Astrocyte (in vitro differentiated cells and primary cell): ENCODE data around the gene ZNF324B. TPM values are rescaled to one million over a fixed set of nuclear protein-coding genes. Genes with fewer than 3 reads are reported as not detected.
"Not testable (repeated sequence)": the region's sequence is repeated elsewhere in the genome, so short reads cannot be mapped to it uniquely, and the experiment has no call there.

ENCODE experiments used
- DNase-seq: peaks from one replicate; pipeline ENCODE4 v3.0.0-alpha.2; 2010; ENCODE audit warnings: low read depth
- FAIRE-seq: peaks from 2 replicates; lab custom pipeline; 2011; peaks lifted over from hg19 to GRCh38; lab: Jason Lieb, UNC
- H2AFZ ChIP-seq: 2 replicates; pipeline ENCODE4 v1.6.0; 2012; ENCODE audit warnings: low read depth, low read length, inconsistent platforms
- H3K27ac ChIP-seq: 2 replicates; pipeline ENCODE4 v1.5.1; 2011; ENCODE audit warnings: low read depth, low read length, inconsistent platforms
- H3K27me3 ChIP-seq: 2 replicates; pipeline ENCODE4 v1.6.0; 2011; ENCODE audit warnings: low read length, inconsistent platforms; ENCODE audit not compliant: insufficient read depth
- H3K36me3 ChIP-seq: 2 replicates; pipeline ENCODE4 v1.5.1; 2011; ENCODE audit warnings: low read length, inconsistent platforms; ENCODE audit not compliant: insufficient read depth
- H3K4me1 ChIP-seq: 2 replicates; pipeline ENCODE4 v1.5.1; 2011; ENCODE audit warnings: low read length, inconsistent platforms; ENCODE audit not compliant: insufficient read depth
- H3K4me2 ChIP-seq: 2 replicates; pipeline ENCODE4 v1.6.0; 2012; ENCODE audit warnings: low read length, inconsistent platforms
- H3K4me3 ChIP-seq: 2 replicates; pipeline ENCODE4 v1.5.1; 2011; ENCODE audit warnings: low read depth, mild to moderate bottlenecking, low read length, inconsistent platforms; ENCODE audit not compliant: insufficient read depth
- H3K79me2 ChIP-seq: 2 replicates; pipeline ENCODE4 v1.6.0; 2012; ENCODE audit warnings: mild to moderate bottlenecking, low read length, inconsistent platforms; ENCODE audit not compliant: insufficient read depth
- H3K9ac ChIP-seq: 2 replicates; pipeline ENCODE4 v1.6.0; 2012; ENCODE audit warnings: mild to moderate bottlenecking, low read length, inconsistent platforms
- H3K9me3 ChIP-seq: 2 replicates; pipeline ENCODE4 v1.5.1; 2012; ENCODE audit warnings: low read depth, mild to moderate bottlenecking, low read length, inconsistent platforms; ENCODE audit not compliant: insufficient read depth
- H4K20me1 ChIP-seq: 2 replicates; pipeline ENCODE4 v1.6.0; 2012; ENCODE audit warnings: low read length, inconsistent platforms; ENCODE audit not compliant: insufficient read depth
- H3K27ac Mint-ChIP-seq: one replicate; pipeline ENCODE4 v1.8.0; 2021; ENCODE audit warnings: mild to moderate bottlenecking, mixed read lengths; ENCODE audit not compliant: unreplicated experiment
- H3K27me3 Mint-ChIP-seq: one replicate; pipeline ENCODE4 v1.8.0; 2021; ENCODE audit warnings: low read depth, mixed read lengths; ENCODE audit not compliant: unreplicated experiment
- H3K36me3 Mint-ChIP-seq: one replicate; pipeline ENCODE4 v1.8.0; 2021; ENCODE audit warnings: low read depth, mixed read lengths; ENCODE audit not compliant: unreplicated experiment
- H3K4me1 Mint-ChIP-seq: one replicate; pipeline ENCODE4 v1.8.0; 2021; ENCODE audit warnings: low read depth, mixed read lengths; ENCODE audit not compliant: unreplicated experiment
- H3K4me3 Mint-ChIP-seq: one replicate; pipeline ENCODE4 v1.8.0; 2021; ENCODE audit warnings: mild to moderate bottlenecking, moderate library complexity, mixed read lengths; ENCODE audit not compliant: unreplicated experiment
- H3K9me3 Mint-ChIP-seq: one replicate; pipeline ENCODE4 v1.8.0; 2021; ENCODE audit warnings: mild to moderate bottlenecking, mixed read lengths; ENCODE audit not compliant: unreplicated experiment
- EZH2 ChIP-seq: IDR thresholded peaks from 2 replicates; pipeline ENCODE4 v1.6.1; 2012; ENCODE audit warnings: mild to moderate bottlenecking, low read length, inconsistent platforms; ENCODE audit not compliant: insufficient read depth
- total RNA-seq: library from RNA; stranded (reverse); gene quantifications from 2 replicates; pipeline ENCODE4 v1.2.1, GENCODE V29; 2021
- TF ChIP-seq, protein P1 (sequence below): IDR thresholded peaks from 2 replicates; pipeline ENCODE4 v1.5.1; 2011; ENCODE audit warnings: low read depth, mild to moderate bottlenecking, inconsistent platforms, low read length, moderate library complexity; ENCODE audit not compliant: insufficient read depth

The ZNF324B gene
- total RNA-seq, 1 donor from 2014 or later = 4.9 TPM

DNA sequence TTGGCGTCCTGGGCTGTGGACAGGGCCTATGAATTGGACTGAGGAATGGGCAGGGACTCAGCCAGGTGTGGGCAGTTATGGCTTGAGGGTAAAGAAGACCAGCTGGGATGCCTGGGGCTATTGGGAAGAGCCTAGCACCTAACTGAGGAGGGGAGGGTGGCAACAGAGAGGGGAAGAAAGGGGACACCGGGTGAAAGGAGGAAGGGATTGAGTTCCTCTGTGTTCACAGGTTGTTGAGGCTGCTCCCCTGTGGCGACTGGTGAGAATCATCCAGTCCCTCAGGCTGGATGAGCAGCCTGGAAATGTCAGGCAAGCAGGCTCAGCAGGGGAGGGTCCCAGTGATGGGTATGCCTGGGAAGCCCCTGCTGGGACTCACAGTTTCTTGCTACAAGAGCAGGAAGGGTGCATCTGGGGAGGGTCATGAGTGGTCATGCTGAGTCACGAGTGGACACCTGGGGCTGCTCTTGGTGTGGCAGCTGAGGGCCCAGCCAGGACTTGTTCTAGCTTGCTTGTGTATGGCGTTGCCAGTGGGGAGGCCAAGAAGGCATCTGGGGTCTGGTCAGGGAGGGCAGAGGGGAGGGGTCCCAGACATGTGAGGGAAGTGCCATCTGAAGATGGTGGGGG, 16.9 kb downstream of the ZNF324B start:
- Histone ChIP-seq H3K4me3 (no peak overlapping the region), H3K79me2 (peaks cover 27% of the 10 kb centered on the region), H3K36me3 (peaks cover 9% of the 10 kb centered on the region), H3K27me3 (no peaks in the 10 kb centered on the region), H4K20me1 (peaks cover 35% of the 10 kb centered on the region), H3K27ac (no peak overlapping the region), H3K9ac (peak overlapping the region; percentile 39), H3K4me1 (peaks cover 10% of the 10 kb centered on the region), H3K9me3 (no peaks in the 10 kb centered on the region), H3K4me2 (peak overlapping the region; percentile 91), H2AFZ (no peak overlapping the region)
- Mint-ChIP-seq H3K4me1 (peaks cover 13% of the 10 kb centered on the region), H3K9me3 (no peaks in the 10 kb centered on the region), H3K4me3 (peak overlapping the region; percentile 90), H3K27me3 (peaks cover 2% of the 10 kb centered on the region), H3K27ac (peak overlapping the region; percentile 78), H3K36me3 (peaks cover 17% of the 10 kb centered on the region)
- TF ChIP-seq, protein P1, sequence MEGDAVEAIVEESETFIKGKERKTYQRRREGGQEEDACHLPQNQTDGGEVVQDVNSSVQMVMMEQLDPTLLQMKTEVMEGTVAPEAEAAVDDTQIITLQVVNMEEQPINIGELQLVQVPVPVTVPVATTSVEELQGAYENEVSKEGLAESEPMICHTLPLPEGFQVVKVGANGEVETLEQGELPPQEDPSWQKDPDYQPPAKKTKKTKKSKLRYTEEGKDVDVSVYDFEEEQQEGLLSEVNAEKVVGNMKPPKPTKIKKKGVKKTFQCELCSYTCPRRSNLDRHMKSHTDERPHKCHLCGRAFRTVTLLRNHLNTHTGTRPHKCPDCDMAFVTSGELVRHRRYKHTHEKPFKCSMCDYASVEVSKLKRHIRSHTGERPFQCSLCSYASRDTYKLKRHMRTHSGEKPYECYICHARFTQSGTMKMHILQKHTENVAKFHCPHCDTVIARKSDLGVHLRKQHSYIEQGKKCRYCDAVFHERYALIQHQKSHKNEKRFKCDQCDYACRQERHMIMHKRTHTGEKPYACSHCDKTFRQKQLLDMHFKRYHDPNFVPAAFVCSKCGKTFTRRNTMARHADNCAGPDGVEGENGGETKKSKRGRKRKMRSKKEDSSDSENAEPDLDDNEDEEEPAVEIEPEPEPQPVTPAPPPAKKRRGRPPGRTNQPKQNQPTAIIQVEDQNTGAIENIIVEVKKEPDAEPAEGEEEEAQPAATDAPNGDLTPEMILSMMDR = no peak
- TF ChIP-seq EZH2 = no peak
- DNase-seq (no peak), FAIRE-seq (no peak)

- TF ChIP-seq EZH2 = no peak
- TF ChIP-seq, protein P1 = no peak
- Histone ChIP-seq H4K20me1 (peaks cover 46% of the 10 kb centered on the region), H3K36me3 (peaks cover 9% of the 10 kb centered on the region), H3K9ac (no peak overlapping the region), H3K79me2 (peaks cover 27% of the 10 kb centered on the region), H3K4me1 (peaks cover 21% of the 10 kb centered on the region), H3K4me2 (no peak overlapping the region), H3K27ac (no peak overlapping the region), H3K27me3 (no peaks in the 10 kb centered on the region), H3K4me3 (no peak overlapping the region), H3K9me3 (no peaks in the 10 kb centered on the region), H2AFZ (no peak overlapping the region)
- peaks cover 2% of the 10 kb centered on the region for H3K27me3 Mint-ChIP-seq
- H3K4me1 Mint-ChIP-seq = peaks cover 24% of the 10 kb centered on the region
- peaks cover 22% of the 10 kb centered on the region for H3K36me3 Mint-ChIP-seq
- DNase-seq (no peak), FAIRE-seq (no peak)
- H3K9me3 Mint-ChIP-seq = no peaks in the 10 kb centered on the region
- no peak overlapping the region for H3K27ac Mint-ChIP-seq
- H3K4me3 Mint-ChIP-seq = no peak overlapping the region
Observed at GRCh38 chr19:58469241-58470013, 18.0 kb downstream of the ZNF324B start.

GRCh38 chr19:58470837-58471543, 19.6 kb downstream of the ZNF324B start:
- H3K27ac Mint-ChIP-seq = not testable (repeated sequence)

More at GRCh38 chr19:58470837-58471543, 19.6 kb downstream of the ZNF324B start:
- DNase-seq, H3K4me2 ChIP-seq, H3K4me3 Mint-ChIP-seq, H3K4me3 ChIP-seq, H3K9ac ChIP-seq, H3K27ac ChIP-seq, FAIRE-seq, H3K36me3 ChIP-seq, H3K9me3 ChIP-seq, H2AFZ ChIP-seq, H3K27me3 ChIP-seq, H3K9me3 Mint-ChIP-seq, H3K27me3 Mint-ChIP-seq: not testable (repeated sequence)
- Histone ChIP-seq H4K20me1 (peaks cover 47% of the 10 kb centered on the region), H3K4me1 (peaks cover 33% of the 10 kb centered on the region), H3K79me2 (peaks cover 27% of the 10 kb centered on the region)
- peaks cover 23% of the 10 kb centered on the region for H3K36me3 Mint-ChIP-seq
- H3K4me1 Mint-ChIP-seq = peaks cover 35% of the 10 kb centered on the region
